ENCODE measurements around the gene DCAF8L2.
"Not testable (repeated sequence)": the region's sequence is repeated elsewhere in the genome, so short reads cannot be mapped to it uniquely, and the experiment has no call there.

Gene DCAF8L2

GRCh38 chrX:27590044-27590443, at the start of gene DCAF8L2:
DCAF8L2 (plus strand) TSS chrX:27590344; CDS start chrX:27746896, 156,552 bp downstream.
- H3K9me3 Mint-ChIP-seq, result peaks cover 0 to 6% of the 10 kb centered on the region in 2 donors
- ATAC-seq, result no peak
- no peaks in the 10 kb centered on the region for H3K4me1 Mint-ChIP-seq
- no peaks in the 10 kb centered on the region for H3K27me3 Mint-ChIP-seq
- no peak for DNase-seq
- H3K4me3 Mint-ChIP-seq, result no peak within 1 kb of the TSS
- H3K27ac Mint-ChIP-seq, result no peak within 1 kb of the TSS

- not testable (repeated sequence) for H3K9me3 Mint-ChIP-seq, H3K27ac Mint-ChIP-seq, DNase-seq, H3K27me3 Mint-ChIP-seq, H3K4me1 Mint-ChIP-seq, H3K4me3 Mint-ChIP-seq, ATAC-seq
Measured at GRCh38 chrX:27541161-27541560, 49.0 kb upstream of the DCAF8L2 start.

GRCh38 chrX:27548624-27549023, 41.5 kb upstream of the DCAF8L2 start:
- Mint-ChIP-seq H3K9me3 (no peaks in the 10 kb centered on the region), H3K4me1 (no peaks in the 10 kb centered on the region), H3K4me3 (no peak overlapping the region), H3K27me3 (no peaks in the 10 kb centered on the region), H3K27ac (no peak overlapping the region)
- ATAC-seq, result no peak
- no peak for DNase-seq

GRCh38 chrX:27549688-27550087, 40.5 kb upstream of the DCAF8L2 start:
- H3K27me3 Mint-ChIP-seq, result no peaks in the 10 kb centered on the region
- H3K4me1 Mint-ChIP-seq, result no peaks in the 10 kb centered on the region
- DNase-seq (no peak), ATAC-seq (no peak)
- H3K4me3 Mint-ChIP-seq, result no peak overlapping the region
- no peak overlapping the region for H3K27ac Mint-ChIP-seq
- H3K9me3 Mint-ChIP-seq, result no peaks in the 10 kb centered on the region

- Mint-ChIP-seq H3K4me3 (no peak overlapping the region), H3K27me3 (no peaks in the 10 kb centered on the region), H3K4me1 (no peaks in the 10 kb centered on the region), H3K27ac (no peak overlapping the region), H3K9me3 (no peaks in the 10 kb centered on the region)
- DNase-seq (no peak), ATAC-seq (no peak)
Measured at GRCh38 chrX:27555514-27555913, 34.6 kb upstream of the DCAF8L2 start.

GRCh38 chrX:27565992-27566391, 24.2 kb upstream of the DCAF8L2 start:
- ATAC-seq (no peak), DNase-seq (no peak)
- Mint-ChIP-seq H3K27ac (no peak overlapping the region), H3K4me3 (no peak overlapping the region), H3K9me3 (no peaks in the 10 kb centered on the region), H3K27me3 (no peaks in the 10 kb centered on the region), H3K4me1 (no peaks in the 10 kb centered on the region)

- DNase-seq (no peak), ATAC-seq (no peak)
- Mint-ChIP-seq H3K4me1 (no peaks in the 10 kb centered on the region), H3K9me3 (no peaks in the 10 kb centered on the region), H3K4me3 (no peak overlapping the region), H3K27me3 (no peaks in the 10 kb centered on the region), H3K27ac (no peak overlapping the region)
Measured at GRCh38 chrX:27571164-27571563, 19.0 kb upstream of the DCAF8L2 start.

GRCh38 chrX:27575565-27575964, 14.6 kb upstream of the DCAF8L2 start:
- H3K4me1 Mint-ChIP-seq, result no peaks in the 10 kb centered on the region
- DNase-seq (no peak), ATAC-seq (no peak)
- H3K9me3 Mint-ChIP-seq, result no peaks in the 10 kb centered on the region
- no peak overlapping the region for H3K27ac Mint-ChIP-seq
- no peak overlapping the region for H3K4me3 Mint-ChIP-seq
- H3K27me3 Mint-ChIP-seq, result no peaks in the 10 kb centered on the region

GRCh38 chrX:27583976-27584375, 6.2 kb upstream of the DCAF8L2 start:
- H3K27me3 Mint-ChIP-seq, result no peaks in the 10 kb centered on the region
- DNase-seq (no peak), ATAC-seq (no peak)
- H3K4me1 Mint-ChIP-seq, result no peaks in the 10 kb centered on the region
- H3K9me3 Mint-ChIP-seq, result no peaks in the 10 kb centered on the region
- H3K27ac Mint-ChIP-seq, result no peak overlapping the region
- no peak overlapping the region for H3K4me3 Mint-ChIP-seq

- no peak overlapping the region for H3K27ac Mint-ChIP-seq
- no peak for ATAC-seq
- H3K4me1 Mint-ChIP-seq, result no peaks in the 10 kb centered on the region
- DNase-seq, result no peak
- peaks cover 0 to 6% of the 10 kb centered on the region in 2 donors for H3K9me3 Mint-ChIP-seq
- H3K27me3 Mint-ChIP-seq, result no peaks in the 10 kb centered on the region
- no peak overlapping the region for H3K4me3 Mint-ChIP-seq
Measured at GRCh38 chrX:27591938-27592337, 1.8 kb downstream of the DCAF8L2 start.

- no peak for DNase-seq
- Mint-ChIP-seq H3K4me1 (no peaks in the 10 kb centered on the region), H3K27ac (no peak overlapping the region), H3K27me3 (no peaks in the 10 kb centered on the region), H3K9me3 (peaks cover 0 to 6% of the 10 kb centered on the region in 2 donors), H3K4me3 (no peak overlapping the region)
- no peak for ATAC-seq
Measured at GRCh38 chrX:27597508-27597907, 7.4 kb downstream of the DCAF8L2 start.

GRCh38 chrX:27598312-27598711, 8.2 kb downstream of the DCAF8L2 start:
- ATAC-seq, result no peak
- Mint-ChIP-seq H3K4me1 (no peaks in the 10 kb centered on the region), H3K9me3 (peaks cover 0 to 2% of the 10 kb centered on the region in 2 donors), H3K27me3 (no peaks in the 10 kb centered on the region), H3K27ac (no peak overlapping the region), H3K4me3 (no peak overlapping the region)
- DNase-seq, result no peak

GRCh38 chrX:27599928-27600327, 9.8 kb downstream of the DCAF8L2 start:
- DNase-seq (no peak), ATAC-seq (no peak)
- H3K9me3 Mint-ChIP-seq, result no peaks in the 10 kb centered on the region

GRCh38 chrX:27600686-27601085, 10.5 kb downstream of the DCAF8L2 start:
- Mint-ChIP-seq H3K4me3 (no peak overlapping the region), H3K27ac (no peak overlapping the region), H3K9me3 (no peaks in the 10 kb centered on the region), H3K27me3 (no peaks in the 10 kb centered on the region), H3K4me1 (no peaks in the 10 kb centered on the region)
- no peak for ATAC-seq
- DNase-seq, result no peak

More at GRCh38 chrX:27599928-27600327, 9.8 kb downstream of the DCAF8L2 start:
- Mint-ChIP-seq H3K27ac (no peak overlapping the region), H3K4me3 (no peak overlapping the region), H3K27me3 (no peaks in the 10 kb centered on the region), H3K4me1 (no peaks in the 10 kb centered on the region)

- Mint-ChIP-seq H3K4me1 (no peaks in the 10 kb centered on the region), H3K27ac (no peak overlapping the region), H3K4me3 (no peak overlapping the region), H3K27me3 (no peaks in the 10 kb centered on the region), H3K9me3 (no peaks in the 10 kb centered on the region)
- DNase-seq, result no peak
- ATAC-seq, result no peak
Measured at GRCh38 chrX:27608671-27609070, 18.5 kb downstream of the DCAF8L2 start.

GRCh38 chrX:27619459-27619858, 29.3 kb downstream of the DCAF8L2 start:
- ATAC-seq (no peak), DNase-seq (no peak)
- Mint-ChIP-seq H3K4me3 (no peak overlapping the region), H3K4me1 (no peaks in the 10 kb centered on the region), H3K27me3 (no peaks in the 10 kb centered on the region), H3K27ac (no peak overlapping the region), H3K9me3 (peaks cover 0 to 5% of the 10 kb centered on the region in 2 donors)

- no peaks in the 10 kb centered on the region for H3K4me1 Mint-ChIP-seq
- no peak overlapping the region for H3K27ac Mint-ChIP-seq
- DNase-seq, result no peak
- H3K4me3 Mint-ChIP-seq, result no peak overlapping the region
- no peaks in the 10 kb centered on the region for H3K9me3 Mint-ChIP-seq
- no peaks in the 10 kb centered on the region for H3K27me3 Mint-ChIP-seq
- no peak for ATAC-seq
Measured at GRCh38 chrX:27619975-27620374, 29.8 kb downstream of the DCAF8L2 start.

Measured in stimulated activated naive CD8-positive, alpha-beta T cell treated with anti-CD3 and anti-CD28 coated beads, Interleukin-15, amount 100 ng/mL, for 72 hours (primary cell).